WTC11 (cell line): Measurements from ENCODE around the gene LRRC2.

ENCODE experiments used
- ATF3 ChIP-seq: sonication (generic); formaldehyde crosslinking; conservative IDR thresholded peaks from 2 replicates; pipeline ENCODE4 v1.8.1; 2022; ENCODE audit warnings: mild to moderate bottlenecking, missing genetic modification reagents
- CREB1 ChIP-seq: sonication (generic); formaldehyde crosslinking; IDR thresholded peaks from 2 replicates; pipeline ENCODE4 v1.8.0; 2023; ENCODE audit warnings: mild to moderate bottlenecking, missing genetic modification reagents
- CTCF ChIP-seq: fragments of 200-600 bp; IDR thresholded peaks from 2 replicates; pipeline ENCODE4 v1.8.0; 2022; ENCODE audit warnings: antibody characterized with exemption
- E2F4 ChIP-seq: sonication (generic); formaldehyde crosslinking; IDR thresholded peaks from 2 replicates; pipeline ENCODE4 v1.8.1; 2022; ENCODE audit warnings: low read depth, mild to moderate bottlenecking, moderate library complexity, missing genetic modification reagents, borderline replicate concordance
- RELA ChIP-seq: sonication (generic); formaldehyde crosslinking; IDR thresholded peaks from 2 replicates; pipeline ENCODE4 v1.8.1; 2022; ENCODE audit warnings: missing genetic modification reagents, mild to moderate bottlenecking, borderline replicate concordance
- SOX15 ChIP-seq: fragments of 250-450 bp; sonication (Bioruptor Pico); IDR thresholded peaks from 2 replicates; pipeline ENCODE4 v1.9.0; 2021; ENCODE audit warnings: mild to moderate bottlenecking
- USF1 ChIP-seq: sonication (generic); formaldehyde crosslinking; IDR thresholded peaks from 2 replicates; pipeline ENCODE4 v1.8.0; 2022; ENCODE audit warnings: mild to moderate bottlenecking, missing genetic modification reagents
- USF2 ChIP-seq: sonication (generic); formaldehyde crosslinking; IDR thresholded peaks from 2 replicates; pipeline ENCODE4 v1.8.1; 2023; ENCODE audit warnings: mild to moderate bottlenecking, missing genetic modification reagents, moderate library complexity
- ZNF416 ChIP-seq: fragments of 250-450 bp; sonication (Bioruptor Pico); IDR thresholded peaks from 2 replicates; pipeline ENCODE4 v1.9.0; 2021; ENCODE audit warnings: mild to moderate bottlenecking, inconsistent platforms

GRCh38 chr3:46483825-46484224 lies 82.3 kb downstream of the LRRC2 start:
- TF ChIP-seq CTCF (no peak), CREB1 (CRISPR knock-in tag) (no peak), RELA (CRISPR knock-in tag) (no peak), ATF3 (no peak), USF1 (CRISPR knock-in tag) (no peak), E2F4 (CRISPR knock-in tag) (no peak), ZNF416 (CRISPR knock-in tag) (no peak), SOX15 (CRISPR knock-in tag) (no peak), USF2 (no peak)
